Stimulated activated CD4-positive, alpha-beta T cell treated with anti-CD3 and anti-CD28 coated beads, Interleukin-4, amount 100 ng/mL, for 24 hours (primary cell): ENCODE results near the gene TYW1.
"Not testable (repeated sequence)": the region's sequence is repeated elsewhere in the genome, so short reads cannot be mapped to it uniquely, and the experiment has no call there.

Source experiments
- DNase-seq: peaks from one replicate; pipeline ENCODE4 v3.0.0-alpha.2; 2020

TYW1 gene

DNA sequence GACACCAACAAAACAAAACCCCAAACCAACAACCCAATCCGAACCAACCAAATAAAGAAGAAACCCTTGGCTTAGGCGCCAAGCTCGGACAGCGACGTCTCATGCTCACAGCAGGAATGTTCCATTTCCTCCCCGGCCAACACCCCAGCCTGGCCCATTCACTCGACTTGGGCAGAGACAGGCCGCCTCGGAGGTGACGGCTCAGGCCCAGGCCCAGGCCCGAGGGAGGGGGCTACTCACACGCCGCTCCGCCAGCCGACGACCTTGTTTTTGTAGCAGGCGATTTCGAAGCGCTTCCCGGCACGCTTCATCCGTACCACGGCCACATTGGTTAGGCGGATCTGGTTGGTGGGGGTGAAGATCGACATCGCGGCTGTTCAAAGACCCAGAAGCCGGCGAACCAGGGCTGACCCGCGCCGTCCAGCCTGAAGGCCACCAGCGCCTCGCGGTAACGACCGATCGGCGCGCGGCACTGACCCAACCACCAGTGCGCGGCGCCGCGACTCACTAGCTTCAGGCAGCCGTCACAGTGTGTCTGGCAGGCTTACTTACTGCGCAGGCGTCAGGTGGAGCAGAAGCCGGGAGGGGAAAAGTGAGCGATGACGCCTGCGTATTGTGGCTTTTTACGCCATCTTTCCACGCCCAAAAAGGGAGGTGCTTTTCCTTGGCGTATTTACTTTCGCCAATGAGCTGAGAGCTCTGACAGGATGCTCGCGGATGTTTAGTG is 1.4 kb upstream of the TYW1 start, which contains the start of gene SBDS:
TSS of gene SBDS (minus strand) at position 537 of the 727 bp plus-strand sequence. CDS start at position 368, 169 bp downstream.
- DNase-seq, result peak; percentile 95

DNA sequence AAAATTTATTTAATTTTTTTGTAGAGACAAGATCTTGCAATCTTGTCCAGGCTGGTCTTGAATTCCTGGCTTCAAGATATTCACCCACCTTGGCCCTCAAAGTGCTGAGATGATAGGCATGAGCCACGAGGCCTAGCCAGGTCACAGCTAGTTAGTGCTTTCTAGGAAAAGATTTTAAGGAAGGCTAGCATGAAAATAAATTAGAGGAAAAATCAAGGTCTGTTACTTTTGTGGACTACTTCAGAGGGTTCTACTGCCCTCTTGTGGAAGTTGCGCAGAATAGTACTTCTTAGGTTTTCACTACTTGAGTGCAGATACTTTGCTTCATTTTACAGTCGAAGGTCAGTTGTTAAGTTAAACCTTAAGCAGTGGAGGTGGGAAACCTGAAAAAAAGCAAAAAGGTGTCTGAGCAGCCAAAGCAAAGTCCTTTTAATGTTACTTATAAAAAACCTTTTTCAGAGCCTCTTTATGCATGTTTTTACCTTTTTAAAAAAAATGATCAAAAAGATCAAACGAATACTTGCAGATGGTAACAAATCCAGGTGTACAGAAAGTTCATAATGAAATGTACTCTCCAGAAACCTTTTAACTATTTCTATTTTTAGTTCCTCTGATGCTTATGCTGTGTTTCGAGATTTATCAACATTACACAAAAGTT is 4.1 kb downstream of the TYW1 start:
- DNase-seq, result peak; percentile 6

DNA sequence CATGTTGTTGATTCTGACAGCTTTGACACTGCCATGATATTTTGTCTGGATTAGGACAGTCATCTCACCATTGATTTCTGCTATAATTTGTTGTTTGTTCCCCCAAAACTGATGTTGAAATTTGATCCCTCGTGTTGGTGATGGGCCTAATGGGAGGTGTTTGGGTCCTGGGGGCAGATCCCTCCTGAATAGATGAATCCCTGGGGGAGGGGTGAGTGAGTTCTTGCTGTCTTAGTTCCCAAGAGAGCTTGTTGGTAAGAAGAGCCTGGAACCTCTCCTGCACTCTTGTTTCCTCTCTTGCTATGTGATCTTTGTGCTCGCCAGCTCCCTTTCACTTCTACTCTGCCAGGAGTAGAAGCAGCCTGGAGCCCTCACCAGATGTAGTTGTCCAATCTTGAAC is 7.5 kb downstream of the TYW1 start:
- not testable (repeated sequence) for DNase-seq

DNA sequence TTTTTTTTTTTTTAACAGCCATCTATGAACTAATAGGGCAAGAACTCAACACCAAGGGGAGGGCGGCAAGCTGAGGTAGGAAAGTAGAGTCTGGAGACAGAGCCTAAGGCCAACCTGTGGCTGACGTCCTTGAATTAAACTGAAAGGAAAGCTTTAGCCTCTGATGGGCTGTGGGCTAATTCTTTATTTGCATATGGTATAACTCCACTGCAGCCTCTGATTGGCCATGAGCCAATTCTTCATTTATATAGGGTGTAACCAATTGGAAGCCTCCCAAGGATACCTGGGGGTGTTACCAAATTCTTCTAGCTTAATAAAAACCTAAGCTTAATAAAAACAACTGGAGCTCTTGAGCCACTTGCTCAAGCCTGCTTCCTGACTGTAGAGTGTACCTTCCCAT is 10.3 kb downstream of the TYW1 start:
- DNase-seq, result no peak

GRCh38 chr7:67008260-67008659 is 11.6 kb downstream of the TYW1 start:
- no peak for DNase-seq

- not testable (repeated sequence) for DNase-seq
Observed at GRCh38 chr7:67009677-67010076, 13.0 kb downstream of the TYW1 start.

GRCh38 chr7:67014076-67014622 is 17.5 kb downstream of the TYW1 start:
- not testable (repeated sequence) for DNase-seq

- not testable (repeated sequence) for DNase-seq
Observed at GRCh38 chr7:67017971-67018370, 21.3 kb downstream of the TYW1 start.

DNA sequence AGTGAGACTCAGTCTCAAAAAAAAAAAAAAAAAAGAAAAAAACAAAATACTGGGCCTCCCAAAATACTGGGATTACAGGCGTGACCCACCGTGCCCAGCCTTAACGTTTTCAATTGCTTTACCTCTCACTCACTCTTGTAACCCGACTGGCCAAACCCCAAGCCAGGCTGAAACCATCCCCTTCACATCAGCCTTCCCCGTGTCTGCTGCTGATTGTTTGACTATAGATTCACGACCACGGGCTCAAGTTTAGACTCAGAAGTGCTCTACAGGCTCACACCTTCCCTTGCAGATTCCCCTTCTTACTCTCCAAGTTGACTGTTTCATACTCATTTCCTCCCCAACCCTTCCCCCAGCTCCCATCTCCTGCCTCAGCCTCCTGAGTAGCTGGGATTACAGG is 22.3 kb downstream of the TYW1 start:
- DNase-seq, result no peak

DNA sequence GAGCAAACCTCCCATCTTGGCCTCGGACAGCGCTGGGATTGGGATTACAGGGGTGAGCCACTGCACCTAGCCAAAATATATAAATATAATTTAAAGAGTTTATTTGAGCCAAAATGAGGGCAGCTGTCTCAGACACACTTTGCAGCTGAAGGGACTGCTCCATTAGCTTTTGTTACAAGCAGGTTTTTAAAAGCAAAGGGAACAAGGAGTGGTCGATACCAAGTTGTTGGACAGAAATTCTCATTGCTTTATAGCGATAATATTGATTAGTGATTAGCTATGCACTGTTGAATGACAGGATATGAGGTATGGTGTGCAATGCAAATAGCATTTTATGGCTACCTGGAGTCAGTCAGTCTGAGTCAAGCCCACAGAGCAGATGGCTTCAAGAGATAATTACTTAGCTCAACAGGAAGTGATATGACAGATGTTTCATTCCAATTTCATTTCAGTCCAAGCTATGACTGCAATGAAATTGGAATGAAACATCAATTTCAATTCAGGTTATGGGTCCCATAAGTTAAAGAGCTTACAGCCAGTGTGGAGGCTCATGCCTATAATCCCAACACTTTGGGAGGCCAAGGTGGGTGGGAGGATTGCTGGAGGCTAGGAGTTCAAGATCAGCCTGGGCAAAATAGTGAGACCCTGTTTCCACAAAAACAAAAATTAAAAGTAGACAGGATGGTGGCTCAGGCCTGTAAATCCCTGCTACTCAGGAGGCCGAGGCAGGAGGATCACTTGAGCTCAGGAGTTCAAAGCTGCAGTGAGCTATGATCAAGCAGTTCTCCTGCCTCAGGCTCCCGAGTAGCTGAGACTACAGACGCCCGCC is 23.1 kb downstream of the TYW1 start:
- no peak for DNase-seq

DNA sequence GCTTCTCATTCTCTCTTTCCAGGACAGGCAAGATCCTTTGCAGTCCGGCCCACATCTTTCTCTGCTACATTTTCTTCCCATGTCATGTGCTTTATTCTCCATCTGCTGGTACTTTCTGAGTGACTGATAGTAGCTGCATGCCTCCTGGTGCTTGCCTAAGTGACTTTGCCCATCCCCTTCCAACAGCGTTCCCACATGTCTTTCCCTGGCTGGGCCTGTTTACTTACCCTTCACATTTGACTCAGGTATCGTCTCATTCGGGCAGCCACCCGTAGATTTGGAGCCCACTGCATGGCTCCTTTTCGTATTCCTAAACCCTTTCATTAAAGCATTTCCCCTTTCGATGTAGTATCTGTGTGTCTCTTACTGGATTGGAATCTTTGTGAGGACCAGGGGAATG is 24.6 kb downstream of the TYW1 start:
- DNase-seq, result no peak

DNA sequence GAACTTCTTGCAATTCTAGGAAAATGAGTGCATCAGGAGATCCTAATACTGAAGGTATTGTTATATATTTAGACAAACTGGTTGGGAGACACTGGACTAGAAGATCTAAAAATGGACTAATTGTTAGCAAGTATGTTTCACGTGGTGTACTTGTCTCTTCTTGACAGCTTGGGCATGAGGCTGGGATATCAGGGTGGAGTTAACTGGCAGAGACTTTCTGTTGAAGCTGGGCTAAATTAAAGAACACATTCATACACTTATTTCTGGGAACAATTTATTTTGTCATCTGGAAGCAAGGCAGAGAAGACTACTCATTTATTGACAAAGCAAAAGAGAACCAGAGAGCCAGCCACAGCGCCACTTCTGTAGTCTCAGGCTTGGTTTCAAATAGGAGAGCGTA is 25.9 kb downstream of the TYW1 start:
- no peak for DNase-seq

- not testable (repeated sequence) for DNase-seq
Observed at GRCh38 chr7:67025459-67025858, 28.8 kb downstream of the TYW1 start.

DNA sequence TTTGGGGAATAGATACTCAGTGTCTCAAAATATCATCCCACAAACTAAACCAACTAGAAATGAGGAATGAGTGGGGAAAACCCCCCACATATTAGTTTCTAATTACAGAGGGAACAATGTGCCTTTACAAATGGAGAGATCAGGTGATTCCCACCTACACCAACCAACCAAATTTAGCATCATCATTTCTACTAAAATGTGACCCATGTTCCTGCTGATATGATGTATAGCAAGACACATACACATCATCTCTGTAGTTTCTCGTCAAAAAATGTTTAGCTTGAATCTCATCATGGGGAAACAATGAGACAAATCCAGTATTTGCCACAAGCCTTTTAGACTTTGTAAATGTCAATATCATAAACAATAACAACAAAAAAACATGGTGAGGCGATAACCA is 35.1 kb downstream of the TYW1 start:
- DNase-seq, result not testable (repeated sequence)

GRCh38 chr7:67033251-67033650 is 36.6 kb downstream of the TYW1 start:
- no peak for DNase-seq

DNA sequence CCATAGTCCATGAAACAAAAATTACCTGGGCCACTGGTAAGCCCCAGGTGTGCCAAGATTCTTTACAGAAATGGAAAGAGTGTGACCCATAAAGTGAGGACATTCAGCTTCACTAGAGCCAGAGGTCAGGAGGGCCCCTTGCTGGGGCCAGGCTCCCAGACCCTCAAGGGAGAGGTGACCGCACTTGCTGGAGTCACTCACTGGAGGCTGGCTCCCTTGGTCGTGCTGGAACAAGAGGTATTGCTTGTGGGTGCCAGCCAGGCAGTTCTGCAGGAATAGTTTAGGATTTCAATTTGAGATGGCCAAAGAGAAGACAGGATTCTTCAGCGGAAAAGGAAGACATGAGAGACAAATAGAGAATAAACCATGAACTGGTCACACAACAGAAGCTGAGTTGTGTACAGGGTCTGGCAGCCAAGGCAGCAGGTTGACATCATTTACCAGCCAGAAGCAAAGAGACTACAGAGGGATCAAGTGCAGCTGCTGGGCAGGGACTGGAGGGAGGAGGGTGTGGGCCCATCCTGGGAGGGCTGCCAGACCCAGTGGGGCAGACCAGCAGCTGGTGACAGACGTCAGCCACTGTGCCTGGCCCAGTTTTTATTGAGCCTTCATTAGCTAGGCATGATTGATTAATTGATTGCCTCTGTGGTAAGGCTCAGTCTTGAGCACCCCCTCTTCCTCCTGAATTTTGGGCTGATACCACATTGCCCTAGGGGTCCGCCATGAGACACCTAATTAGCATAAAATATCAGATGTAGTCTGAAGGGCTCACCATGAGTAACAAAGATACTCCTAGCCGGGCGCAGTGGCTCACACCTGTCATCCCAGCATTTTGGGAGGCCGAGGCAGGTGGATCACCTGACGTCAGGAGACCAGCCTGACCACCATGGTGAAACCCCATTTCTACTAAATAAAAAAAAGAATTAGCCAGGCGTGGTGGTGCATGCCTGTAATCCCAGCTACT is 40.1 kb downstream of the TYW1 start:
- not testable (repeated sequence) for DNase-seq

DNA sequence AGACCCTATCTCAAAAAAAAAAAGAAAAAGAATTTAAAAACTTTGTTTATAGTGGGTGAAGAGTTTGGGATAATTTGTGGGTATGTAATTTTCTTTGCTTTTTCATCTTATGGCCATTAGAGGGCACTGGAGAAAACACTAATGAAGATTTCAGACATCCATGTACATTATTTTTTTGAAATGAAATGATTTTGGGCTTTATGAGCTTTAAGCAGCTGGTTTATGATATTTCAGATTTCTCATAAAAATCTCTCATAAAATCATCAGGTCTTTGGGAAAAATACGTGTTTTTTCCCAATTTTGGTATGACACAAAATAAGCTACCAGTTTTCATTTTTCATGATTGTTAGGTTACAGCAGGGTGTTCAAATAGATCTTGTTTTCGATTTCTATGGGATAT is 44.2 kb downstream of the TYW1 start:
- not testable (repeated sequence) for DNase-seq

DNA sequence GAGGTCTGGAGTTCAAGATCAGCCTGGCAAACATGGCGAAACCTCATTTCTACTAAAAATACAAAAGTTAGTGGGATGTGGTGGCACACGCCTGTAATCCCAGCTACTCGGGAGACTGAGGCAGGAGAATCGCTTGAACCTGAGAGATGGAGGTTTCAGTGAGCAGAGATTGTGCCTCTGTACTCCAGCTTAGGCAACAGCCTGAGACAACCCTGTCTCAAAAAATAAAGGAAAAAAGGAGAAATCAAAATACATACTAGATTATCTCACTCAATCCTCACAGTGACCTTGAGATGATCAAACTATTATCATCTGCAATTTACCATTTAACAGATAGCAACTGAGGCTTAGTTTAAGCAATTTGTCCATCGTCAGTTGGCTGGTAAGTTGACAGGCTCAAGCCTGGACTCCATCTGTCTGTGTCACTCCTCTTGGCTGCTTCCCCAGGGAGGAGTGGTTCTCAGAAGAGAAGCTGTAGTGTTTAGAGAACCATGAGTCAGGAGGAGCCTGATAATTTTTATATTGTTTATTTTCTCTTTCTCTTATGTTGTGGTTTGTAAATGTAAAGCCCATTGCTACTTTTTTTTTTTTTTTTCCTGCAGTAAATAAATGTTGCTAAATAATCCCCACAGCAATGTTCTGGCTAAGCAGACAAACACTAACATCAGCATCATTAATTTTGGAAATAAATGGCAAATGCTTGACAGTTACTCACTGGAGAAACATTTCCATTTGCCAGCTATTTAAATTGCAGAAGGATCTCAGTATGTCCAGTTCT is 46.3 kb downstream of the TYW1 start:
- not testable (repeated sequence) for DNase-seq

DNA sequence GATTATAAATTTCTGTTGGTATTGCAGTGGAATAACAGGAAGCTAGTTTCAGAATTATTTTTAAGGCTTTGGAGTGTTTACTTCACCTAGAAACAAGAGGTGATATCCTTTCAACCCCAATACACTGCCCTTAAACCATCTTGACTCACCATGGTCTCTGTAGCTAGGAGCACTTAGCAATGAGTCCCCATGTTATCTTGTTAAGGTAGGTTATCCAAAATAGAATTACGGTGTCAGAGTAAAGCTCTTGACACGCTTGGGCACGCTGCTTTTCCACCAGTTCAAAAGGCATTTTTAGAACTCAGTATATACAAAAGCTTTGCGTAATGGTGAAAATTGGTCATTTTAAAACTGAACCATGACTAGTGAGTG is 46.9 kb downstream of the TYW1 start:
- not testable (repeated sequence) for DNase-seq

DNA sequence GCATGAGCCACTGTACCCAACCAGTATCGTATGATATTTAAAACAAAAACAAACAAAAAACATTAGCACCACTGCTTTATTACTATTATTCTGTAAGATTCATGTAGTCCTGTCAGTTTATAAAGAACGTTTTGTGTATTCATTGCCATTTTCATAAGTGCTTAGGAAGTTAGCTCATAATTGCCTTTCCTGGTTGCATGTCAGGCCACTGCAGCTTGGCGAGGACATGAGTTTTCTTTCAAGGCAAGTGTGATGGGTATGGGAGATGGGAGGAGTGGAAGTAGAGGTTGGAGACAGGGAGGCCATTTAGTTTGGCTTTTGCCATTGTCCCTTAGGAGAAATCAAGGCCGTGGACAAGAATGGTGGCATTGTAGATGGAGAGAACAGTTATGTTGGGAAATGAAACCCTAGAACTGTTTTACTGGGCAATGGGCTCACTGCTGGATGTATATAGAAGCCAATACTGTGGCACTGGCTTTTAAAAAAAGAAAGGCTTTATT is 48.9 kb downstream of the TYW1 start:
- DNase-seq, result no peak

GRCh38 chr7:67046819-67047218 is 50.2 kb downstream of the TYW1 start:
- not testable (repeated sequence) for DNase-seq
